Neural cell (in vitro differentiated cells): ENCODE measurements around the gene GNL1. TPM values are rescaled to one million over a fixed set of nuclear protein-coding genes. Genes with fewer than 3 reads are reported as not detected.
"Not testable (repeated sequence)": the region's sequence is repeated elsewhere in the genome, so short reads cannot be mapped to it uniquely, and the experiment has no call there.

ENCODE experiments used
- H2AFZ ChIP-seq: fragments of 200-600, 300-800 bp; sonication (generic), shearing (Covaris generic); 2 replicates; pipeline ENCODE4 v1.6.0; 2014; ENCODE audit warnings: low read depth, mild to moderate bottlenecking, antibody characterized with exemption, low read length, moderate library complexity
- H3F3A ChIP-seq: fragments of 200-600 bp; shearing (Covaris generic); 2 replicates; pipeline ENCODE4 v1.6.1; 2016; ENCODE audit warnings: mild to moderate bottlenecking, moderate library complexity, mixed read lengths, antibody characterized with exemption, low read length; ENCODE audit not compliant: insufficient read depth, poor library complexity, severe bottlenecking
- H3K27ac ChIP-seq: fragments of 200-600, 300-800 bp; sonication (generic), shearing (Covaris generic); 2 replicates; pipeline ENCODE4 v1.5.1; 2014; ENCODE audit warnings: mild to moderate bottlenecking, low read length, moderate library complexity
- H3K27me3 ChIP-seq: fragments of 300-800, 200-600 bp; sonication (generic), shearing (Covaris generic); 2 replicates; pipeline ENCODE4 v1.6.0; 2014; ENCODE audit warnings: mild to moderate bottlenecking, low read depth, low read length, moderate library complexity; ENCODE audit not compliant: insufficient read depth
- H3K36me3 ChIP-seq: fragments of 300-800, 200-600 bp; sonication (generic), shearing (Covaris generic); 2 replicates; pipeline ENCODE4 v1.5.1; 2014; ENCODE audit warnings: mild to moderate bottlenecking, antibody characterized with exemption, low read length, moderate library complexity; ENCODE audit not compliant: insufficient read depth
- H3K4me2 ChIP-seq: fragments of 300-800, 200-600 bp; sonication (generic), shearing (Covaris generic); 2 replicates; pipeline ENCODE4 v1.6.0; 2014; ENCODE audit warnings: mild to moderate bottlenecking, low read length
- H3K4me3 ChIP-seq: fragments of 300-800, 200-600 bp; sonication (generic), shearing (Covaris generic); 2 replicates; pipeline ENCODE4 v1.5.1; 2014; ENCODE audit warnings: mild to moderate bottlenecking, low read length, moderate library complexity
- H3K79me2 ChIP-seq: fragments of 200-600 bp; shearing (Covaris generic); replicated peaks from 2 replicates; pipeline ENCODE4 v1.6.0; 2014; ENCODE audit warnings: mild to moderate bottlenecking, low read length, moderate library complexity; ENCODE audit not compliant: insufficient read depth
- H3K9ac ChIP-seq: fragments of 300-800, 200-600 bp; sonication (generic), shearing (Covaris generic); 2 replicates; pipeline ENCODE4 v1.6.1; 2016; ENCODE audit warnings: mild to moderate bottlenecking, low read length, mixed read lengths
- H3K9me2 ChIP-seq: fragments of 200-600 bp; shearing (Covaris generic); 2 replicates; pipeline ENCODE4 v1.6.1; 2016; ENCODE audit warnings: mild to moderate bottlenecking, low read length, mixed read lengths; ENCODE audit not compliant: insufficient read depth
- H3K9me3 ChIP-seq: fragments of 200-600, 300-800 bp; sonication (generic), shearing (Covaris generic); 2 replicates; pipeline ENCODE4 v1.6.1; 2016; ENCODE audit warnings: mild to moderate bottlenecking, mixed run types, low read length, moderate library complexity, mixed read lengths
- H4K20me1 ChIP-seq: fragments of 200-600 bp; shearing (Covaris generic); 2 replicates; pipeline ENCODE4 v1.6.1; 2016; ENCODE audit warnings: mild to moderate bottlenecking, mixed run types; ENCODE audit not compliant: insufficient read depth
- CTCF ChIP-seq: fragments of 450-650 bp; IDR thresholded peaks from 2 replicates; pipeline ENCODE4 v1.5.1; 2014; ENCODE audit warnings: antibody characterized with exemption, mild to moderate bottlenecking, moderate library complexity; ENCODE audit not compliant: poor library complexity, severe bottlenecking
- EP300 ChIP-seq: fragments of 450-650 bp; conservative IDR thresholded peaks from 2 replicates; pipeline ENCODE4 v1.6.1; 2014; ENCODE audit warnings: antibody characterized with exemption, mild to moderate bottlenecking, moderate library complexity; ENCODE audit not compliant: poor library complexity, severe bottlenecking
- EZH2 ChIP-seq: fragments of 200-600, 300-800 bp; shearing (Covaris generic), sonication (generic); IDR thresholded peaks from 2 replicates; pipeline ENCODE4 v1.6.1; 2014; ENCODE audit warnings: antibody characterized with exemption, low read length, borderline replicate concordance, mild to moderate bottlenecking; ENCODE audit not compliant: insufficient read depth, poor library complexity, severe bottlenecking
- MXI1 ChIP-seq: fragments of 450-650 bp; conservative IDR thresholded peaks from 2 replicates; pipeline ENCODE4 v1.6.1; 2014; ENCODE audit warnings: antibody characterized with exemption, mild to moderate bottlenecking; ENCODE audit not compliant: poor library complexity, severe bottlenecking
- POLR2AphosphoS5 ChIP-seq: IDR thresholded peaks from 2 replicates; pipeline ENCODE4 v1.6.1; 2012
- RAD21 ChIP-seq: fragments of 450-650 bp; conservative IDR thresholded peaks from 2 replicates; pipeline ENCODE4 v1.6.1; 2014; ENCODE audit warnings: antibody characterized with exemption, mild to moderate bottlenecking, moderate library complexity
- REST ChIP-seq: IDR thresholded peaks from 2 replicates; pipeline ENCODE4 v1.6.1; 2012; ENCODE audit warnings: borderline replicate concordance
- SMC3 ChIP-seq: fragments of 450-650 bp; conservative IDR thresholded peaks from 2 replicates; pipeline ENCODE4 v1.6.1; 2014; ENCODE audit warnings: antibody characterized with exemption, mild to moderate bottlenecking, moderate library complexity; ENCODE audit not compliant: poor library complexity
- TAF1 ChIP-seq: IDR thresholded peaks from 2 replicates; pipeline ENCODE4 v1.6.1; 2012; ENCODE audit warnings: low read depth
- polyA plus RNA-seq: library from polyadenylated mRNA; depleted of rRNA; stranded (reverse); fragments of >200 nt; gene quantifications from 2 replicates; pipeline ENCODE4 v1.2.3, GENCODE V29; 2014

Gene GNL1
- polyA plus RNA-seq, 1 donor from 2014 or later: 38.9 TPM

- H3K27ac ChIP-seq, H3K79me2 ChIP-seq, H3K9me2 ChIP-seq, H3K4me2 ChIP-seq, H3K4me3 ChIP-seq, H4K20me1 ChIP-seq, H3F3A ChIP-seq, H2AFZ ChIP-seq, H3K9me3 ChIP-seq, H3K36me3 ChIP-seq, H3K27me3 ChIP-seq, H3K9ac ChIP-seq: not testable (repeated sequence)
Observed at GRCh38 chr6:30498705-30499104, 57.6 kb downstream of the GNL1 start.

GRCh38 chr6:30497714-30498113, 58.6 kb downstream of the GNL1 start:
- H3K27me3 ChIP-seq: no peaks in the 10 kb centered on the region
- H3K9me2 ChIP-seq: no peaks in the 10 kb centered on the region
- no peaks in the 10 kb centered on the region for H3F3A ChIP-seq
- no peaks in the 10 kb centered on the region for H3K36me3 ChIP-seq
- H3K9ac ChIP-seq: no peak overlapping the region
- no peak overlapping the region for H3K4me2 ChIP-seq
- no peaks in the 10 kb centered on the region for H4K20me1 ChIP-seq
- H2AFZ ChIP-seq: no peak overlapping the region
- H3K4me3 ChIP-seq: no peak overlapping the region
- H3K27ac ChIP-seq: no peak overlapping the region
- no peaks in the 10 kb centered on the region for H3K9me3 ChIP-seq
- TF ChIP-seq EZH2 (no peak), REST (no peak)
- no peaks in the 10 kb centered on the region for H3K79me2 ChIP-seq

- not testable (repeated sequence) for H4K20me1 ChIP-seq, H3K4me2 ChIP-seq, H3K9ac ChIP-seq, H3K79me2 ChIP-seq, H3K27ac ChIP-seq, H3K27me3 ChIP-seq, H3K9me2 ChIP-seq, H3K4me3 ChIP-seq, H3K36me3 ChIP-seq, H2AFZ ChIP-seq, H3F3A ChIP-seq, H3K9me3 ChIP-seq
Observed at GRCh38 chr6:30497261-30497599, 59.1 kb downstream of the GNL1 start.

- TF ChIP-seq REST (no peak), MXI1 (no peak), EP300 (no peak), POLR2AphosphoS5 (no peak), RAD21 (no peak), TAF1 (no peak), SMC3 (no peak), EZH2 (no peak), CTCF (no peak)
- Histone ChIP-seq H2AFZ (no peak overlapping the region), H3K79me2 (no peaks in the 10 kb centered on the region), H3K36me3 (no peaks in the 10 kb centered on the region), H3K9ac (no peak overlapping the region), H3K4me2 (no peak overlapping the region), H3K9me3 (no peaks in the 10 kb centered on the region), H3K27ac (no peak overlapping the region), H3K27me3 (no peaks in the 10 kb centered on the region), H3F3A (no peaks in the 10 kb centered on the region), H3K9me2 (no peaks in the 10 kb centered on the region), H4K20me1 (no peaks in the 10 kb centered on the region), H3K4me3 (no peak overlapping the region)
Observed at GRCh38 chr6:30495993-30496392, 60.3 kb downstream of the GNL1 start.
